T-helper 9 cell (primary cell): ENCODE results near the gene IQCK.
"Not testable (repeated sequence)": the region's sequence is repeated elsewhere in the genome, so short reads cannot be mapped to it uniquely, and the experiment has no call there.

Source experiments
- DNase-seq: peaks from one replicate; pipeline ENCODE4 v3.0.0-alpha.2; 2020

IQCK gene

GRCh38 chr16:19700319-19700781 is 17.7 kb upstream of the IQCK start:
- DNase-seq = no peak

GRCh38 chr16:19701091-19701490 is 17.0 kb upstream of the IQCK start:
- no peak for DNase-seq

GRCh38 chr16:19703172-19703889 is 14.7 kb upstream of the IQCK start:
- no peak for DNase-seq

GRCh38 chr16:19704321-19705145 is 13.5 kb upstream of the IQCK start:
- DNase-seq = no peak

- DNase-seq = no peak
Observed at GRCh38 chr16:19705146-19705501, 12.9 kb upstream of the IQCK start.

GRCh38 chr16:19705843-19706242 is 12.2 kb upstream of the IQCK start:
- DNase-seq = no peak

GRCh38 chr16:19706846-19707245 is 11.2 kb upstream of the IQCK start:
- no peak for DNase-seq

- DNase-seq = no peak
Observed at GRCh38 chr16:19707569-19708295, 10.3 kb upstream of the IQCK start.

- DNase-seq = no peak
Observed at GRCh38 chr16:19708296-19709205, 9.5 kb upstream of the IQCK start.

GRCh38 chr16:19709381-19710136 is 8.5 kb upstream of the IQCK start:
- no peak for DNase-seq

GRCh38 chr16:19710191-19710908 is 7.7 kb upstream of the IQCK start:
- no peak for DNase-seq

GRCh38 chr16:19710991-19711545 is 7.0 kb upstream of the IQCK start:
- DNase-seq = no peak

- no peak for DNase-seq
Observed at GRCh38 chr16:19711643-19712042, 6.4 kb upstream of the IQCK start.

GRCh38 chr16:19712418-19713058 is 5.5 kb upstream of the IQCK start:
- no peak for DNase-seq

GRCh38 chr16:19713697-19714096 is 4.4 kb upstream of the IQCK start:
- DNase-seq = no peak

GRCh38 chr16:19715566-19715965 is 2.5 kb upstream of the IQCK start:
- DNase-seq = no peak

- DNase-seq = no peak
Observed at GRCh38 chr16:19716183-19716582, 1.9 kb upstream of the IQCK start.

- not testable (repeated sequence) for DNase-seq
Observed at GRCh38 chr16:19716728-19717127, 1.3 kb upstream of the IQCK start.

GRCh38 chr16:19717314-19717713 is 757 bp upstream of the IQCK start:
- DNase-seq = no peak

GRCh38 chr16:19718624-19718965 is 524 bp downstream of the IQCK start:
- no peak for DNase-seq
